ENCODE data around the gene MOB2. TPM values are rescaled to one million over a fixed set of nuclear protein-coding genes. Genes with fewer than 3 reads are reported as not detected.

Gene MOB2
- total and polyA plus RNA-seq, 2 donors from 2014 or later, result 50.7 to 51.7 TPM

- Histone ChIP-seq H3K27me3 (ENCODE audit: control insufficient read depth, insufficient read depth, low read length) (no peaks in the 10 kb centered on the region), H3K27ac (ENCODE audit: low read depth in 2 of 2, low read length in 2 of 2) (no peak overlapping the region), H3K36me3 (ENCODE audit: control insufficient read depth in 2 of 3, insufficient read depth in 3 of 3, low read length in 3 of 3) (peaks cover 0 to 13% (median 3%) of the 10 kb centered on the region in 3 donors), H3K4me1 (ENCODE audit: control insufficient read depth in 2 of 3, insufficient read depth in 2 of 3, low read depth in 1 of 3, low read length in 3 of 3) (no peaks in the 10 kb centered on the region), H3K9me3 (ENCODE audit: control insufficient read depth in 2 of 3, insufficient read depth in 1 of 3, low read length in 3 of 3) (no peaks in the 10 kb centered on the region), H3K4me3 (ENCODE audit: low read length in 3 of 3) (no peak overlapping the region), H3K9ac (ENCODE audit: low read length in 3 of 3) (no peak overlapping the region)
- peak in 1 of 5 donors; percentile 72 for DNase-seq
- TF ChIP-seq CTCF (IDR thresholded peaks at IDR 0.05; ENCODE audit: borderline replicate concordance, extremely low read depth, insufficient read depth), result no peak
- intact Hi-C loops (cut with DNase I), result no loop called here
- no peak for FAIRE-seq
These were observed 16.5 kb downstream of the MOB2 start for GRCh38 chr11:1469911-1470680.

GRCh38 chr11:1469287-1469910, 17.2 kb downstream of the MOB2 start:
- no peaks in the 10 kb centered on the region for H3K27me3 ChIP-seq (ENCODE audit: control insufficient read depth, insufficient read depth, low read length)
- no peak overlapping the region for H3K27ac ChIP-seq (ENCODE audit: low read depth in 2 of 2, low read length in 2 of 2)
- intact Hi-C loops (cut with DNase I), result no loop called here
- FAIRE-seq (no peak), DNase-seq (peak in 1 of 5 donors; percentile 63)
- H3K4me3 ChIP-seq (ENCODE audit: low read length in 3 of 3), result no peak overlapping the region
- no peak for TF ChIP-seq CTCF (IDR thresholded peaks at IDR 0.05; ENCODE audit: borderline replicate concordance, extremely low read depth, insufficient read depth)
- no peak overlapping the region for H3K9ac ChIP-seq (ENCODE audit: low read length in 3 of 3)
- no peaks in the 10 kb centered on the region for H3K4me1 ChIP-seq (ENCODE audit: control insufficient read depth in 2 of 3, insufficient read depth in 2 of 3, low read depth in 1 of 3, low read length in 3 of 3)
- peaks cover 0 to 13% (median 3%) of the 10 kb centered on the region in 3 donors for H3K36me3 ChIP-seq (ENCODE audit: control insufficient read depth in 2 of 3, insufficient read depth in 3 of 3, low read length in 3 of 3)
- no peaks in the 10 kb centered on the region for H3K9me3 ChIP-seq (ENCODE audit: control insufficient read depth in 2 of 3, insufficient read depth in 1 of 3, low read length in 3 of 3)

GRCh38 chr11:1468473-1469066, 18.0 kb downstream of the MOB2 start:
- intact Hi-C loops (cut with DNase I), result no loop called here
- no peak for TF ChIP-seq CTCF (IDR thresholded peaks at IDR 0.05; ENCODE audit: borderline replicate concordance, extremely low read depth, insufficient read depth)
- Histone ChIP-seq H3K9me3 (ENCODE audit: control insufficient read depth in 2 of 3, insufficient read depth in 1 of 3, low read length in 3 of 3) (no peaks in the 10 kb centered on the region), H3K9ac (ENCODE audit: low read length in 3 of 3) (no peak overlapping the region), H3K27ac (ENCODE audit: low read depth in 2 of 2, low read length in 2 of 2) (no peak overlapping the region), H3K27me3 (ENCODE audit: control insufficient read depth, insufficient read depth, low read length) (no peaks in the 10 kb centered on the region), H3K4me3 (ENCODE audit: low read length in 3 of 3) (no peak overlapping the region), H3K36me3 (ENCODE audit: control insufficient read depth in 2 of 3, insufficient read depth in 3 of 3, low read length in 3 of 3) (peaks cover 0 to 6% (median 3%) of the 10 kb centered on the region in 3 donors), H3K4me1 (ENCODE audit: control insufficient read depth in 2 of 3, insufficient read depth in 2 of 3, low read depth in 1 of 3, low read length in 3 of 3) (no peaks in the 10 kb centered on the region)
- no peak for FAIRE-seq
- no peak for DNase-seq

All from kidney (tissue), 14 donors.